Nephron progenitor cell (in vitro differentiated cells): Measurements from ENCODE around the gene SPOCD1.

Experiments
- DNase-seq: peaks from one replicate; pipeline ENCODE4 v3.0.0; 2021
- H3K27ac Mint-ChIP-seq: 2 replicates; pipeline ENCODE4 v1.8.0; 2021; ENCODE audit warnings: mild to moderate bottlenecking, moderate library complexity, mixed read lengths
- H3K27me3 Mint-ChIP-seq: 2 replicates; pipeline ENCODE4 v1.8.0; 2021; ENCODE audit warnings: mild to moderate bottlenecking, low read depth, mixed read lengths; ENCODE audit not compliant: poor library complexity
- H3K36me3 Mint-ChIP-seq: 2 replicates; pipeline ENCODE4 v1.8.0; 2021; ENCODE audit warnings: low read depth, mixed read lengths
- H3K4me1 Mint-ChIP-seq: 2 replicates; pipeline ENCODE4 v1.8.0; 2021; ENCODE audit warnings: mixed read lengths
- H3K4me3 Mint-ChIP-seq: 2 replicates; pipeline ENCODE4 v1.8.0; 2021; ENCODE audit warnings: mild to moderate bottlenecking, moderate library complexity, mixed read lengths
- H3K9me3 Mint-ChIP-seq: 2 replicates; pipeline ENCODE4 v1.8.0; 2021; ENCODE audit warnings: mild to moderate bottlenecking, moderate library complexity, mixed read lengths
- TF ChIP-seq, protein P1 (sequence below): fragments of 200-600 bp; sonication (generic); IDR thresholded peaks from 2 replicates; pipeline ENCODE4 v1.5.0; 2021; ENCODE audit warnings: antibody characterized with exemption

Gene SPOCD1

DNA sequence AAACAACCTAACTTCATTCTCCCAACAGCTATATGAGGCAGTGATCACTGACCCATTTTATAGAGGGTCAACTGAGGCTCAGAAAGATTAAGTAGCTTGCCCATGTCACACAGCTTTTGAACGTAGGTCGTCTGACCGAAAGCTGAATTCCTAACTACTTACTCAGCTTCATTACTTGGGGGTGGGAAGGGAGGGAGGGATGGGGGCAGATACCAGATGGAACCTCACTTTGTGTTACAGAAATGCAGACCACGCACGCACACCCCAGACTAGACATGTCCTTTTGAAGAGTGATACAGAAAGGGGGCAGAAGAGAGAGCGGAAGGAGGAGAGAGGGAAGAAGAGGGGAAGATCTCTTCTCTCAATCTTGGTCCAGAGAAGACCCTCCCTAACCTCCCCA, 53.9 kb downstream of the SPOCD1 start:
- H3K27ac Mint-ChIP-seq = no peak overlapping the region
- H3K4me1 Mint-ChIP-seq = peaks cover 68% of the 10 kb centered on the region
- H3K36me3 Mint-ChIP-seq = no peaks in the 10 kb centered on the region
- peak overlapping the region; percentile 67 for H3K4me3 Mint-ChIP-seq
- TF ChIP-seq, protein P1, sequence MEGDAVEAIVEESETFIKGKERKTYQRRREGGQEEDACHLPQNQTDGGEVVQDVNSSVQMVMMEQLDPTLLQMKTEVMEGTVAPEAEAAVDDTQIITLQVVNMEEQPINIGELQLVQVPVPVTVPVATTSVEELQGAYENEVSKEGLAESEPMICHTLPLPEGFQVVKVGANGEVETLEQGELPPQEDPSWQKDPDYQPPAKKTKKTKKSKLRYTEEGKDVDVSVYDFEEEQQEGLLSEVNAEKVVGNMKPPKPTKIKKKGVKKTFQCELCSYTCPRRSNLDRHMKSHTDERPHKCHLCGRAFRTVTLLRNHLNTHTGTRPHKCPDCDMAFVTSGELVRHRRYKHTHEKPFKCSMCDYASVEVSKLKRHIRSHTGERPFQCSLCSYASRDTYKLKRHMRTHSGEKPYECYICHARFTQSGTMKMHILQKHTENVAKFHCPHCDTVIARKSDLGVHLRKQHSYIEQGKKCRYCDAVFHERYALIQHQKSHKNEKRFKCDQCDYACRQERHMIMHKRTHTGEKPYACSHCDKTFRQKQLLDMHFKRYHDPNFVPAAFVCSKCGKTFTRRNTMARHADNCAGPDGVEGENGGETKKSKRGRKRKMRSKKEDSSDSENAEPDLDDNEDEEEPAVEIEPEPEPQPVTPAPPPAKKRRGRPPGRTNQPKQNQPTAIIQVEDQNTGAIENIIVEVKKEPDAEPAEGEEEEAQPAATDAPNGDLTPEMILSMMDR = no peak
- H3K27me3 Mint-ChIP-seq = peaks cover 36% of the 10 kb centered on the region
- no peaks in the 10 kb centered on the region for H3K9me3 Mint-ChIP-seq
- no peak for DNase-seq

DNA sequence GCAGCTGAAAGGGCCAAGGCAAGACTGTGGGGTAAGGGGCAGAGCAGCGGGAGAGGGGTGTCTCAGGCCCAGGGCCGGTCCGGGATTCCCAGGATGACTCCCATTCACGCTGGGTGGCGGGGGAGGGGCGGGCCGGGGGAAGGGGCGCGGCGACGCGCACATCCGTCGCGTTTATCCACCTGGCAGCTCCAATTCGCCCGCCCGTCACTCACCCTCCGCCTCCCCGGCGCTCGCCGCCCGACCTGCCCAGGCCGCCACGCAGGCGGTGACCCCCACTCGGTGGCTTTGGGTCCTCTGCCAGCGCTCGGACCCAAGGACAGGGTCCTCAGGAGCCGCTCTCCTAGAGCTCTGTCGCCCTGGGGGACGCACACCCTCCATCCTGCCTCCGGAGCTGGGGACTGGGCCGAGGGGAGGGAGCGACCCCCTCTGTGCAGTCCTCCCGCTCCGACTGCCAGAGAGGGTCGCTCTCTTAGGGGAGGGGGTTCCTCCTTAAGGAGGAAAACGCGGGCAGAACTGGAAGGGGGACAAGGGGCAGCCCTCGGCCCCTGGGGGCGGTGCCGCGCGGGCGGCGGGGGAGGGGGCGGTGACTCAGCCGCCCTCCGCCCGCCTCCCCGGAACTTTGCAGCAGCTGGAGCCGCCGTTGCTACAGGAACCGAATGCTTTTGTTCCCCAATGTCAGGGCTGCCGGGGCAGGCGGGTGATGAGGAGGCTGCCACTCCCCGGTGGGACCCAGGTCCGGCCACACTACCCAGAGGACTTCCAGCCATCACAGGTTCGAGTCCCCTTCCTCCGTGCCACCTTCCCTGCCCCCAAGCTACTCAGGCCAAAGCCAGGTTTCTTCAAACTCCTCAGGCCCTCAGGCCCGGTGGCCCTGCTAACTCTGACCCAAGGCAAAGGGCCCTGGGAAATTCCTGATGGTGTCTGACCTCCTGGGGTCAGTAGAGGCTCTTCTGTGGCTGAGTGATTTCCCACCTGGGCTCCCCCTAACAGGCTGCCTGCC, 55.1 kb downstream of the SPOCD1 start:
- H3K27ac Mint-ChIP-seq = no peak overlapping the region
- H3K4me3 Mint-ChIP-seq = peak overlapping the region; percentile 67
- H3K36me3 Mint-ChIP-seq = no peaks in the 10 kb centered on the region
- peak; percentile 73 for DNase-seq
- H3K4me1 Mint-ChIP-seq = peaks cover 57% of the 10 kb centered on the region
- peaks cover 37% of the 10 kb centered on the region for H3K27me3 Mint-ChIP-seq
- no peaks in the 10 kb centered on the region for H3K9me3 Mint-ChIP-seq
- TF ChIP-seq, protein P1 = no peak

DNA sequence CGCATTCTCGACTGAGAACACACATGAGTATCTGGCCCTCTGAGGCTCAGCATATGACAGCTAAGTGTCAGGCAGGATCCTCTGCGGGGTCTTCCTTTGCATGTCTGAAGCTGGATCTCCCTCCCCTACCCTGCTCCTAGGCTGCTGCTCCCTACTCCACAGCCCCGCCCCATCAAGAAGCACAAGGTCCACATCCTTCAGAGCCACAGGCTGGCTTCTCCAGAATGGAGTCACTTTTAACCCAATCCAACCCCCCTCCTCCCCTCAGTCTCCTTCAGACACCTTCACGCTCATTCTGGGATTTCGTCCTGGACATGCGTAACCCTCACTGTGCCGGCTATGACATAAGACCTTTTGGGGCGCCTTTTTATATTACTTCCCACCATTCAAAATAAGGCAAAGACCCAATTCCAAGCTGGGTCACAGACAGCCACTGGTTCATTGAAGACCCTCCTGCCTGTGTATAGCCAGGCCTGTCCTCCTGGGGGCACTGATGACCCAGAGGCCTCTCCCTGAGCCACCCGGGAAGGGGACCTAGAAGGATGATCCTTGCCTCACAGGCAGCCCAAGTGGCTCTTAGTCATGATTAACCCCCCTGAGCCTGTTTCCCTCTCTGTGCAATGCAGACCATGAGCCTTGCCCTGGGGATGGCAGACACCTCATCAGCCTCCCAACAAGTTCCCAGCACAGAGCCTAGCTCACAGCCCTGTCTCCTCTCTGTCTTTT, 56.4 kb downstream of the SPOCD1 start:
- H3K4me1 Mint-ChIP-seq = peaks cover 61% of the 10 kb centered on the region

DNA sequence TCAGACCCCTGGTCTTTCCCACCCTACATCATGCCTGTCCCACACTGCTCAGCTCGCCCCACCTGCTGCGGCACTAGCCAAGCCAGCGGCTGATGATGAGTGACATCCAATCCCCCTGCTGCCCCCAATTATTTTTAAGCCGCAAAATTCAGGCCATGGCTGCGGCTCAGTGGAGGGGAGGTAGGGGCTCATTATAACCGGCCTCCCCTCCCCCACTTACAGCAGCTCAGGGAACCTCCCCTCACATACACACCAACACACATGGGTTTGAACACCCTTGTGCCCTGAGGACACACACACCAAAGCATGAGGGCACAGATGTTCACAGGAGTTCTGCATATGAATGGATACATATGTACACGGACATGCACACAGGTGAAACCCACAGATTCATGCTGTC, 57.0 kb downstream of the SPOCD1 start:
- DNase-seq = no peak
- TF ChIP-seq, protein P1 = no peak
- no peaks in the 10 kb centered on the region for H3K36me3 Mint-ChIP-seq
- H3K4me3 Mint-ChIP-seq = no peak overlapping the region
- no peaks in the 10 kb centered on the region for H3K9me3 Mint-ChIP-seq
- peaks cover 61% of the 10 kb centered on the region for H3K4me1 Mint-ChIP-seq
- no peak overlapping the region for H3K27ac Mint-ChIP-seq
- peaks cover 24% of the 10 kb centered on the region for H3K27me3 Mint-ChIP-seq

More for the DNA sequence above, 56.4 kb downstream of the SPOCD1 start:
- Mint-ChIP-seq H3K4me3 (peak overlapping the region; percentile 62), H3K36me3 (no peaks in the 10 kb centered on the region), H3K27me3 (peaks cover 24% of the 10 kb centered on the region), H3K27ac (peak overlapping the region; percentile 41), H3K9me3 (no peaks in the 10 kb centered on the region)
- TF ChIP-seq, protein P1 = no peak
- DNase-seq = no peak

DNA sequence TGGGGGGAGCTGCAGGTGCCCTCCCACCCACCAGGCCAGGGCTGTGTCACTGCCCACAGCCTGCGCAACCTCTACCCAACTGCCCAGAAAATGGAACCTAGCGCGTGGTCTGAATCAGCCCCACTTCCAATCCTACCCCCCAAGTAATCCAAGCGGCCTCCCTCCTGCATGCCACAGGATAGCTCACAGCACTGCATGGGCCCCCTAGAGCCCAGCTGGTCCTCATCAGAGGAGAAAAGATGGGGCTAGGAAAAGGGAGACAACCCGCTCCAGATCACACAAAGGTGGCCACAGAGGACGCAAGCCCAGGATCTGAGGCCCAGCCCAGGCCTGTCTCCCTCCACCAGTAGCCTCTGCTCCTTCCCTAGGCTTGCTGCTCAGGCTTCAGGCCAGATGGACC, 57.8 kb downstream of the SPOCD1 start:
- no peaks in the 10 kb centered on the region for H3K36me3 Mint-ChIP-seq
- no peak for DNase-seq
- peaks cover 61% of the 10 kb centered on the region for H3K4me1 Mint-ChIP-seq
- H3K9me3 Mint-ChIP-seq = no peaks in the 10 kb centered on the region
- peaks cover 17% of the 10 kb centered on the region for H3K27me3 Mint-ChIP-seq
- no peak overlapping the region for H3K4me3 Mint-ChIP-seq
- no peak overlapping the region for H3K27ac Mint-ChIP-seq
- TF ChIP-seq, protein P1 = no peak
